Activated CD8-positive, alpha-beta memory T cell treated with anti-CD3 and anti-CD28 coated beads, Interleukin-2, amount 50 U/mL, for 4 hours (primary cell): Measurements from ENCODE around the gene KCTD13.
A peak's percentile ranks its signal among the peaks of the same experiment; 100 is the strongest.
"Not testable (repeated sequence)": the region's sequence is repeated elsewhere in the genome, so short reads cannot be mapped to it uniquely, and the experiment has no call there.

Experiments used
- DNase-seq: peaks from one replicate; pipeline ENCODE4 v3.0.0-alpha.2; 2020

KCTD13 gene, protein sequence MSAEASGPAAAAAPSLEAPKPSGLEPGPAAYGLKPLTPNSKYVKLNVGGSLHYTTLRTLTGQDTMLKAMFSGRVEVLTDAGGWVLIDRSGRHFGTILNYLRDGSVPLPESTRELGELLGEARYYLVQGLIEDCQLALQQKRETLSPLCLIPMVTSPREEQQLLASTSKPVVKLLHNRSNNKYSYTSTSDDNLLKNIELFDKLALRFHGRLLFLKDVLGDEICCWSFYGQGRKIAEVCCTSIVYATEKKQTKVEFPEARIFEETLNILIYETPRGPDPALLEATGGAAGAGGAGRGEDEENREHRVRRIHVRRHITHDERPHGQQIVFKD

GRCh38 chr16:29925781-29926710 lies at the start of gene KCTD13:
KCTD13 (minus strand) TSS chr16:29926226; CDS start chr16:29926033, 193 bp downstream.
- DNase-seq = peak; percentile 86

DNA sequence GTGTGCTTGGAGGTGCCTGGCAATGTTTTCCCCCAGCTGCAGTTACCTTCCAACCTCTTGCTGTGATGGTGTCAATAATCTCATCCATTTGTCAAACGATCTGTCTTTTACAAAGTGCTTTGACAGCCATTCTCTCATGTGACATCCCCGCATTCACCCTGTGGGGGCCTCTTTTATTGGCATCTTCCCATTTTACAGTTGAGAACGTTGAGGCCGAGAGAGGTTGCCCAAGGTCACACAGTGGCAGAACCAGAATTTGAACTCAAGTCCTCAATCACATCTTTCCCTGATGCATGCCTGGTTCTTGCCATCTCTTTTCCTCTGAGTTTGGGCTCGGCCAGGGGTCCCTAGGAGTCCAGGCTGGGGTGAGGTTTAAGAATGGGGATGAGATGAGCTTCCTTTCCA lies 49.1 kb upstream of the KCTD13 start:
- DNase-seq = no peak

DNA sequence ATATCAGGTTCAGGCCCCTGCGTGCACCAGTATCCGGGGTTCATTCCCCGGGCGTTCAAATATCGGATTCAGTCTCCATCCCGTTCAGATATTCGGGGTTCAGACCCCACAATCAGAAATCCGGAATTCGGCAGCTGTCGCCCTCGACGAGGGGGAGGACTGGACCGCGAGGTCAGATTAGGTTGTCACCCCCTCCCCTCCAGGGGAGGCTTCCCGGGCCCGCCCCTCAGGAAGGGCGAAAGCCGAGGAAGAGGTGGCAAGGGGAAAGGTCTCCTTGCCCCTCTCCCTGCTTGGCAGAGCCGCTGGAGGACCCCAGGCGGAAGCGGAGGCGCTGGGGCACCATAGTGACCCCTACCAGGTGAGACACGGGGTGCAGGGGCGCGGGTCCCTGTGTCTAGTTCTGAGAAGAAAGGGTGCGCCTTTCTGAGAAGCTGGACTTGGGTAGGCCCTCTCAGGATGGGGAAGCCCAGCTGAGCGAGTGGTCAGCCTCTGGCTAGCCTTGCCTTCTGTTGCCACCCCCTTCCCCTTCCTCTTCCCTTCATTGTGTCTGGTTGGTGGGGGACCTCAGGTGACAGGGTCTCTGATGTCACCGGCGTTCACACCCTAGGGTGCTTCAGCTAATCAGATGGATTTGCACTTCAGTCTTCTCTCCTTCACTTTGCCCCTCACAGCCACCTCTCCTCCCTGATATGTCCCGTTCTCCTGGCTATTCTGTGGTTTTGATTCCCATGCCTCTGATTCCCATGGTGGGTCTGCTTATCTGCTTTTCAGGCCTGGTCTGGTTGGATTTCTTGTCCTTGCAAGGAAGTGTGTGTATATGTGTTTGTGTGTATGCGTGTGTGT lies 48.5 kb upstream of the KCTD13 start:
- DNase-seq = no peak

DNA sequence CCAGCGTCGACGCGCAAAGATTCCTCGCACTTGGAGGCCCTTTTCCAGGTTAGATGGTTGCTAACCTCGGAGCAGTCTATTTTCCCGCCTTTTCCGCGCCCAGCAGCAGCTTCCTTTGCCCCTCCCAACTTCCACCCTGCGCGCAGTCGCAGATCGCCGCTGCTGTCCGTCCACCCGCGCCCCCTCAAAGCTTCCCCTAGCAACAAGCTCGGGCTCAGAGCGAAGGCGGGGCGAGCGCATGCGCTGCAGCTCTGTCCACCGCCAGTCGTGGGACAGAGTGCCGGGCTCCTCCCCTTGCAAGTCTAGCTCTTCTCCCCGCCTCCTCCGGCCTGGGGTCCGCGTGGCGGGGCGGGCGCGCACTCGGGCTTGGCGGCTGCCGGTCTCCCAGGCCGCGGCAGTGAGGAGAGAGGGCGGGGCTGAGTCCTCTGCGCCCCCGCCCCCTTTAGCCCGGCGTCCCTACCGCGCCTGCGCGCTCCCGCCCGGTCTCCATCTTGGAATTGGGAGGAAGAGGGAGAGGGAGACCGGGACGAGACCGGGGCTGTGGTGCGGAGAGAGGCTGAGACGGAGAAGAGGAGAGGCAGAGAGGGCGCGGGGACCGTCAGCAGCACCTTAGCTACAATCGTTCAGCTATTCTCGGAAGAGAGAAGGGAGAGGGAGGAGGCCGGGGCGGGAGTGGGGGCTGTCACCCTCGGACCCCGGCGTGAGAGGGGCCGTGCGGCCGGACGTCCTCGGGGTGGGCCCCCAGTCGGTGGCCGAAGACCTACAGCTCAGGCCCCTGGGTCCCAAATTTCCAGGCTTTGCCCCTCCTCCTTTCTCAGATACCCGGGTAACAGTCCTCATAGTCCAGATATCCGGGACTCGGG lies 47.6 kb upstream of the KCTD13 start, which contains the start of gene TAOK2:
TAOK2 (plus strand) TSS at position 485 of the 863 bp plus-strand sequence. CDS start 3,905 bp downstream, outside the sequence.
- DNase-seq = peak; percentile 93

GRCh38 chr16:29972992-29973383 lies 47.0 kb upstream of the KCTD13 start:
- DNase-seq = no peak

DNA sequence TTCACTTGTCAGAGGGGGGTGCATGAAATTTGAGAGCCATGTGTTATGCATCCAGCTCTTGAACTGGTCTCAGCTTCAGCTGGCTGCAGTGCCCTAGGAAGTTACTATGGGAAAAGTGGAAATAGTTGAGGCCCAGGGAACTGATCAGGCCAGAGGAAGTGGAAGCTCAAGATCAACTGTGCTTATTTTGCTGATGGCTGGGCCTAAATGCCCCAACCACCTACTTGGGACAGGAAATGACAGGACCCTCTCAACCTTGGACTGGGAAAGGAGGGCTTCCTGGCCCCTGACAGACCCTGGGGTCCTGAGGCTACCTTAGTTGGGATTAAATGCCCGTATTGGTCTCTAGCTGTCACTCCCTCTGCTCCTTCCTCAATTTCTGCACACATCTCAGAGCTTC lies 46.5 kb upstream of the KCTD13 start:
- no peak for DNase-seq

GRCh38 chr16:29971304-29971703 lies 45.3 kb upstream of the KCTD13 start:
- no peak for DNase-seq

- no peak for DNase-seq
Measured at GRCh38 chr16:29968205-29968604, 42.2 kb upstream of the KCTD13 start.

DNA sequence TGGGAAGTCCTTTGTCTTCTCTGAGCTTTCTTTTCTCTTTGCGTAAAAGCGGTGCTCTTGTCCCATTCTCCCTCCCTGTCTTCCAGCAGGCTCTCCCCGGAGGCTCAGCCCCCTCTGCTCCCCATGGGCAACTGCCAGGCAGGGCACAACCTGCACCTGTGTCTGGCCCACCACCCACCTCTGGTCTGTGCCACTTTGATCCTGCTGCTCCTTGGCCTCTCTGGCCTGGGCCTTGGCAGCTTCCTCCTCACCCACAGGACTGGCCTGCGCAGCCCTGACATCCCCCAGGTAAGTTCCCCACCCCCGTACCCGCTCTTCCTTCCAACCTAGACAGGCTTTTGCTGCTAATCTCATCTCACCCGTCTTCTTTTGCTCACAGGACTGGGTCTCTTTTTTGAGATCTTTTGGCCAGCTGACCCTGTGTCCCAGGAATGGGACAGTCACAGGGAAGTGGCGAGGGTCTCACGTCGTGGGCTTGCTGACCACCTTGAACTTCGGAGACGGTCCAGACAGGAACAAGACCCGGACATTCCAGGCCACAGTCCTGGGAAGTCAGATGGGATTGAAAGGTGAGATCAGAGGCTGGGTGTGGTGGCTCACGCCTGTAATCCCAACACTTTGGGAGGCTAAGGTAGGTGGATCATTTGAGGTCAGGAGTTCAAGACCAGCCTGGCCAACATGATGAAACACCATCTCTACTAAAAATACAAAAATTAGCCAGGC lies 37.2 kb upstream of the KCTD13 start:
- no peak for DNase-seq

- DNase-seq = no peak
Measured at GRCh38 chr16:29962344-29962994, 36.4 kb upstream of the KCTD13 start.

DNA sequence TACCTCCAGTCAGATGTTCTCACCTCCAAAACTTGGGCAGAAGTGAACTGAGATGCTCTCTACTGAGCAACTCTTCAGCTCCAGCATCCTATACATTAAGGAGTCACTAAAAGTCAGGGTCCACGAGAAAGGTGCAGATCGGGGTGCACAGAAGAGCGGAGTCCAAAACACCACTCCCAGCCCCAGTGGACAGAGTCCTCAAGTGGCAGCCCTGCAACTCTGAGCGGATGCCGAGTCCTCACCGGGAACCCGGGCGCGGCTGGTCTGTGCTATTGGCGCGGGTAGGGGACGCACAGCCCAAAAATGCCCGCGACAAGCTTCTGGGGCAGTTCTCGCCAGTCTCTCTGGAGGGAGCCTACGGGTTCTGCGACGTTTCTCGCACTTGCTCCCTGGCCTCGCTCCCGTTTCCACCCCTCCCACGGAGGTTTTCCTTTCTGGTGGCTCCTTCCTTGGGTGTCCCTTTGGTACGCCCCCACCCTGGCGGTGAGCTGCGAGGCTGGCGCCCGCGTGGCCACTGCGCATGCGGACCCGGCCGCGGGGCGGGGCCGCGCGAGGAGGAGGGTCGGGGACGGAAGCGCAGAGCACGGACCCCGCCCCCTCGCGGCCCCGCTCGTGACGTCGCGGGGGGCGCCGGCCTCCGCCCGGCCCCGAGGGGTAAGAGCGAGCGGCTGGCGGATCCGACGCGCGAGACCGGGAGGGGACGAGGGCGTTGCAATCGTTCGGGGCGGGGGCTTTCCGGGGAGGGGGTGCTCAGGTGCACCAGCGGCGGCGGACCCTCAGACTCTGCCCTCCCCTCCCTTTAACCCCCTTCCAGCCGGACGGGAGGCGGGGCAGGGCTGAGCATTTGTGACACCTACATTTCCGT lies 35.7 kb upstream of the KCTD13 start, which contains the start of gene TMEM219:
TMEM219 (plus strand) TSS at position 601 of the 865 bp plus-strand sequence. CDS start 1,065 bp downstream, outside the sequence.
- peak; percentile 95 for DNase-seq

DNA sequence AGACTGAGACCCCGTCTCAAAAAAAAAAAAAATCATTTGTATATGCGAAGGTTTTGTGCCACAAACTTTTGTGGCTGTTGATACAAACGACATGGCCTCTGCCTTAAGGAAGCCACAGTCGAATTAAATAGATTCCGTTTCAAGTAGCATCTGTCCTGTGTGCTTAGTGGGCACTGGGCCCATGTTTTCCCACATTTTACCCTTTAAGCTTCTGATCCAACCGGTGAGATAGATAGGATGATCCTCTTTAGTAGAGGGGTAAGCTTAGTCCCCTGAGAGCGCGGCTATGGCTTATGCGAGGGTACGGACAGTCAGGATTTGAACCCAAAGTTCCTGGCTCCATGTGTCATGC lies 35.1 kb upstream of the KCTD13 start:
- no peak for DNase-seq

GRCh38 chr16:29959821-29960220 lies 33.8 kb upstream of the KCTD13 start:
- DNase-seq = not testable (repeated sequence)

DNA sequence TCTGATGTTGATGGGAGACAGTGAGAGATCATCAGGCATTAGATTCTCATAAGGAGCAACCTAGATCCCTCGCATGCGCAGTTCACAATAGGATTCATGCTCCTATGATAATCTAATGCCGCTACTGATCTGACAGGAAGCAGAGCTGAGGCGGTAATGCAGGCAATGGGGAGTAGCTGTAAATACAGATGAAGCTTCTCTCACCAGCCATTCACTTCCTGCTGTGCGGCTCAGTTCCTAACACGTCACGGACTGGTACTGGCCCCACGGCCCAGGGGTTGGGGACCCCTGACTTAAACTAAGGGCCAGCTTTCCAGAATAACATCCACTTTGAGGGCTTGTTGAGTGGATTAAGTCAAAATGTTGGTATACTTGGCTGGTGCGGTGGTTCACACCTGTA lies 33.3 kb upstream of the KCTD13 start:
- DNase-seq = no peak

DNA sequence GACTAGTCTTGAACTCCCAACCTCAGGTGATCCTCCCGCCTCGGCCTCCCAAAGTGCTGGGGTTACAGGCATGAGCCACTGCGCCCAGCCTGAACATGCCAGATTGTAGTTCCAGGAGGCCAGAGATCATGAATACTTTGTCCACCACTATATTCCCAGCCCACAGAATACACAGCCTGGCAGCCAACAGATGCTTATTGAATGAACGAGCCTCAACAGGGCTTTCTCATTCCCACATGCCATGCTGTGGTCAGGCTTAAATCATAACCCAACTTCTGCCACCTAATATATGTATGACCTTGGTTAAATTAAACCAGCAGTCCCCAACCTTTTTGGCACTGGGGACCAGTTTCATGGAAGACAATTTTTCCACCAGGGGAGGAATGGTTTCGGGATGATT lies 32.7 kb upstream of the KCTD13 start:
- DNase-seq = no peak

DNA sequence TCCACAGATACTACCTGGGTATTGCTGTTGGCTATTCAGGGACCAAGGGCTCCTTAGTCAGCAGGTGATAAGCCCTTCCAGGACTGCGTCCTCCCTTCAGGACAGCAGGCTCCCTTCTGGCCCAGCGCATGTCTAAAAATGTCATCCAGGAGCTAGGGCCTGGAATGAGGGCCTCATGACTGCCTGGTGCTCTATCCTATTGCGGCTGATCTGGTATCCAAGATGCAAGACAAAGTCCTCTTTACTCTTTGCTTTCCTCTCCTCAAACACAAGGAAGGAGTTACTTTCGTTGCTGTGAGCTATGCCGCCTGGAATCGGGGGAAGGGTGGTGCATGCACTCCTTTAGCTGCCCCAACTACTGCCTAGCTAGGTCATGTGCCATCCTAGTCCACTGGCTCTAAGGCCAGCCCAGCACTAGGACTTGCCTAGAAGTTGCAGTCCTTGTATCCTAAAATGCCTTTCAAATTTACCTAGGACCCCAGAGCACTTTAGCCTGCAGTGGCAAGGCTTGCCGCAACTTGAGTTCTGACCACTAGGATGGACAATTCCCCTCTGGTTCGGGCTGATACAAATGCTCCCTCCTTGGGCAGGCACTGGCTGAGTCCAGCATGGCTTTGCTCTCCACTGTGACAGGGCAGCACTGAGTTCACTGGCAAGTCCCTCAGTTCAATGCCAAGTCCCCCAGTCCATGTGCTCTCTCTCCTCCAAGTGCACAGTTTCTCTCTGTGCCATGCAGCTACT lies 25.8 kb upstream of the KCTD13 start:
- no peak for DNase-seq

DNA sequence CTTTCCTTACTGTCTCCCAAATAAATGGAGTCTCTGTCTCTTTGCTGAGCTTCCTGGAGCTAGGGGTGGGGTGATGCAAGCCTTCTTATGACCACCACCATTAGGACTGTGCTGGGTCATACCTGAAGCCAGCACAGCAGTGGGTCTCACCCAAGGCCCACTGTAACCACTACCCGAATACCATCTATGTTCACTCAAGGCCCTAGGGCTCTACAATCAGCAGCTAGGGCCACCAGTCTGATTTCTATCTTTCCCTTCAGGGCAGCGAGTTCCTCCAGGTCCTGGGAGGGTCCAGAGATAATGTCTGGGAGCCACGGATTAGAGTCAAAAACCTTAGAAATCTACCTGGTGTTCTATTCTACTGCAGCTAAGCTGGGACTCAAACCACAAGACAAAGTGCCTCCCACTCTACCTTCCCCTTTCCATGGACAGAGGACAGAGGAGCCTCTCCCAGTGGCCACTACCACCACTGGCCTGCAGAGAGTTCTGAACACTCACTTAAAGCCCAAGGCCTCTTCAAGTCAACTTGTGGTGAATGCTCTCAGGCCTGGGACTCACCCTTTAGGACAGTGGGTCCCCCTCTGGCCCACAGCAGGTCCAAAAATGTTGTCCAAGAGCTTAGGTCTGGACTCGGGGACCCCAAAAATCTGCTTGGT lies 24.9 kb upstream of the KCTD13 start:
- no peak for DNase-seq

GRCh38 chr16:29947897-29948296 lies 21.9 kb upstream of the KCTD13 start:
- no peak for DNase-seq
